Measurements from ENCODE around the gene AKAP8.
A peak's percentile ranks its signal among the peaks of the same experiment; 100 is the strongest.
"Not testable (repeated sequence)": the region's sequence is repeated elsewhere in the genome, so short reads cannot be mapped to it uniquely, and the experiment has no call there.

AKAP8 gene

DNA sequence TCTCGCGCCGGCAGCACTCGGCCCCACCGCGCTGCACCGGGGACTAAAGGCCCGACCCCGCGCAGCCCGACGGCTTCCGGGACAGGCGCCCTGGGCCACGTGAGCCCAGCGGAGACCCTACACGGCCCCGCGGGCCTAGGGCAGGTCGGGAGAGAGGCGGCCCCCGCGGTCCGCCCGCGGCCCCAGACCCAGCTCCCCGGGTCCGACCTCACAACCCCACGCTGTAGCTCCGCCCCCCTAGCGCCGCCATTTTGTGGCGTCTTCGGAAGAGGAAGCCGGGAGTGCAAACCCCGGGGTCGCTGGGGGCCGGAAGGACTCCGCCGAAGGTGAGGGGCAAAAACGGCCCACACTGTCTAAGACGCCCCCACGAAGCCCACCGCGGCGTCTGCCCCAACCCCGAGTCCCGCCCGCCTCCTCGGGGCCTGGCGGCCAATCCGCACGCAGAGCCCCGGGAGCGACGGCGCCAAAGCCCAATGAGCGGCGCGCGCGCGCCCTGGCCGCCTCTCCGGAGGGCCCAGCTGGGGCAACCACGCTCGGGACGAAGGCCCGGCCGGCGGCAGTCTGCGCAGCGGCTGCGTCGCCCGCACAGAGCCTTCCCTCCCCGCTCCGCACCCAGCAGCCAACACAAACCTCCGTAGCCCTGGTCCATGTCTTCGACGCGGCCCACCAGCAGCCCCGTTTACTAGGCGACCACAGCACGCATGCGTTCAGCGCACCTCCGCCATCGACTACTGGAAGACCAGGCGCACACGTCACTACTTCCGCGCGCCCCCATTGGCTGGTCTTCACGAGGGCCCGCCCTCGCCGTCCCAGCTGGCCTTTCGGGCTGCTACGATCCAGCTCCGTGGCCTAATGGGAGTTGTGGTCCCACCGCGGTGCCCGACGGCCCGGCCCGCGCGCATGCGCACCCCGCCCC lies at the start of gene AKAP8:
Gene AKAP8, minus strand, starts transcription at position 705 of the 916 bp plus-strand sequence. Its CDS starts 56 bp downstream, at position 649.
- DNase-seq: peak; percentile 99

DNA sequence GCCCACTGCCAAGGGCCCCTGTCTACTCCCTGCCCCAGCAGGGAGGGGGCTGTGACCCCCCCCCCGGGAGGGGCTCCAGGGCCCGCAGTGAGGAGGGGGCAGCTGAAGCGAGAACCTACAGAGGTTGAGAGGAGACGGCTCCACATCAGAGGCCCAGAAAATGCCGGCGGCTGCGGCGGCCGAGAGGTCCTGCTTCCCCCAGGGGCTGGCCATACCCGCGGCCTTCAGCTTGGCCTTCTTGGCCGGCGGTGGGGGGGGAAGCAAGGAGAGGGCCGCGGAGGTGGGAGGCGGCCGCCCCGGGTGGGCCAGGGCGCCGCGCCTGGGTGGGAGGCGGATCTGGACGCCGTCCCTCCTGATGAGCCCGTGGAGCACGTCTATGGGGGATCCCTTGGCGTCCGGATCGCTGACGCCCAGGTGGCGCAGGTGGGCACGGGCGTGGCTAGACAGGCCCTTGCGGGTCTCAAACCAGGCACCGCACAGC lies 48.4 kb upstream of the AKAP8 start:
- no peak for DNase-seq

DNA sequence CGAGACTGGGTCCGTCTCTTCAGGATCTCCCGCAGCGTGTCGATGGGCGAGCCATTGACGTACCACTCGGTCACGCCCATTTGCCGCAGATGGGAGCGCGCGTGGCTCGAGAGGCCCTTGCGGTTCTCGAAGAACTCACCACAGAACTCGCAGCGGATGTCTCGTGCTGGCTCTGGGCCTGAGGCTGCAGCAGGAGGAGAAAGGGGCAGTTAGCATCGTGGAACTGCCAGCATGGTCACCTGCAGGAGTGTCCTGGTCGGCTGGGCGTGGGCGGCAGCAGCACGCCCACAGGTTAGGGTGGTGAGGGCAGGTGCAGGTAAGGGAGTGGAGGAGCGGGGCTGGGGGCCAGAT lies 47.7 kb upstream of the AKAP8 start:
- DNase-seq: no peak

GRCh38 chr19:15426485-15427349 lies 47.1 kb upstream of the AKAP8 start:
- no peak for DNase-seq

DNA sequence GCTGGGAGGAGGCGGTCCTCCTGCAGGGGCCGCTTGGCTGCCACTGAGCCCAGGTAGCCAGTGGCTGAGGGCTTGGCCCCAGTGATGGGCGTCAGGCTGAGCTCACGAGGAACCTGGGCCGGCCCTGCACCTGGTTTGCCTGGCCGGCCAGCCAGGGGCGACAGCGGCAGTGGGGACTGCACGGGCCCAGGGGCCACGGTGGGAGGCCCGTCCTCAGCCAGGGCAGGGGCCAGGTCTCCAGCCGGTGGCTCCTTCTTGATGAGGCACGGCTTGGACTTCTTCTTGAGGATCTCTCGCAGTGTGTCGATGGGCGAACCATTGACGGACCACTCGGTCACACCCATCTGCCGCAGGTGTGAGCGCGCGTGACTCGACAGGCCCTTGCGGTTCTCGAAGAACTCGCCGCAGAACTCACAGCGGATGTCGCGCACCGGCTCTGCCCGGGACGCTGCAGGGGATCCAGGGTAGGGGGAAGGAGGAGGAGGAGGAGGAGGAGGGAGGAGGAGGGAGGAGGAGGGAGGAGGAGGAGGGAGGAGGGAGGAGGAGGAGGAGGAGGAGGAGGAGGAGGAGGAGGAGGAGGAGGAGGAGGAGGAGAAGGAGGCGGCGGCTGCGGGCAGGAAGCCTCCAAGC lies 45.8 kb upstream of the AKAP8 start:
- no peak for DNase-seq

- no peak for DNase-seq
These were observed 45.2 kb upstream of the AKAP8 start for GRCh38 chr19:15424692-15425272.

GRCh38 chr19:15424121-15424520 lies 44.5 kb upstream of the AKAP8 start:
- DNase-seq: no peak

DNA sequence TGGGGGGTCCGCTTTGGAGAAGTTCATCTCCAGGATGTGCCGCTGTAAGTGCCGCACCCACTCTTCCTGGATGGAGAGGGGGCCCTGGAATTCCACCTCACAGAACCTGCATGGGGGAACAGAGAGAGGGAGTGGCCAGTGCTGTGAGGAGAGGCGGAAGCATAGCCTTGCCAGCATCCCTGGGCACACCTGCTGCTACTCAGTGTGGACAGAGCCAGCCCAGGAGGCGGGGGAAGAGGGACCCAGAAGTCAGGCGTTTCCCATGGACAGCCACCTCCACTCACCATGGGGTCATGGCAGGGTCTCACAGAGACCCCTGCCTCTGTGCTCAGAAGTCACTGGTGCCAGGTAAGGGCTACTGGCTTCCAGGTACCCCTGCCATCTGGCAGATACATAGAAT lies 43.5 kb upstream of the AKAP8 start:
- DNase-seq: no peak

DNA sequence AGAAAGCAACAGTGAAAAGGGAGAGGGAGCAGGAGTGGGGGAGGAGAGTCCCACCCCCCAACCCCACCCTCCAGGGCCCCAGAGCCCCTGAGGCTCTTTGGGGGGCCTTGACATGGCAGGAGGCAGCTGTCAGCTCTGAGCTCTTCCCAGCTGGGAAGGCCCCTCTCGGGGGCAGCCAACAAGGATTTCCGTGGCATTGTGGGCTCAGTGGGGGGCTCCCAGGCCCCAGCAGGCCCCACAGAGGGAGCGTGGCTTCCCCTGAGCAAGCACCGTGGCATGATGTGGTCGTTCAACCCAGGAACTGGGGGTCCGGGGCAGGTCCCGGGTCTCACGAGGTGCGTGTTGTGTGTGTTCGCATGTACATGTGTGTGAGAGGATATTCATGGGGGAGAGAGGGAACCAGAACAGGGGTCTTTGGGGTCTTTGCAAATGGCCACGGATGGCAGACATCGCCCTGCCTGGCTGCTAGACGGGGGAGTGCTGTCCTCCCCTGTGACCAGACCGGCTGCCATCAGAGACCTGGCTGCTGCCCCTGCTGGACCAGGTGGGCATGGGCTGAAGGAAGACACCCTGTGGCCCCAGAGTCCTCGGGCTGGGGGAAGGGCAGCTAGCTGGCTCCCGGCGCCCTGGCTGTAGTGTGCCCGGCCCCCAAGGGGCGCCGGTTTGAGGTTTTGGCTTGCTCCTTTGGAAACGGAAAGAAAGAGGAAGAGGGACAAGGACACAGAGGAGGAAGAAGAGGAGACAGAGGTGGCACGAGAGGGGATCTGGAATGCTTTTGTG lies 42.9 kb upstream of the AKAP8 start:
- peak; percentile 21 for DNase-seq

GRCh38 chr19:15421721-15422260 lies 42.2 kb upstream of the AKAP8 start:
- DNase-seq: no peak

DNA sequence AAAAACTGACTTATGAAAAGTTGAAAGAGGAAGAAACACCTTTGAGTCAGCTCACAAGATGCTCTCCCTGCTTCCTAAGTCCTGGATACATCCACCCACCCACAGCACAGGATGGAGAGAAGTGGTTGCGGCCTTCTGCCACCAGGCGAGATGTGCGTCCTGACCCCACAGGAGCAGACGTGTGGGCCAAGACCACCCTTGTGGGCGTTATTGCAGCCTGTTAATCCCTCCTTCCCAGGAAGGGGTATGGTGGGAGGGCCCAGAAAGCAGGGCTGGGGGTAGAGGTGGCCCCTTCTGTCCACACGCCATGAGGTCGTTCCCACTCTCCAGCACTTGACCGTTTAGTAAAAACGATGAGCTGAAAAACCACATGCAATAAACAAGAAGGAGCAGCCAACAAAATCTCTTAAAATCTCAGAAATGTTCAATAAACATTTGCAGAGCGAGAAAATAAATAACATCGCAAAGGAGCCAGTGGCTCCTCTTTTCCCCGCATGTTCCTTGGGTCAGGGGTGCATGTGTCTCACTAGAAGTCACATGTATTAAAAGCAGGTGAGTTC lies 41.6 kb upstream of the AKAP8 start:
- DNase-seq: no peak

DNA sequence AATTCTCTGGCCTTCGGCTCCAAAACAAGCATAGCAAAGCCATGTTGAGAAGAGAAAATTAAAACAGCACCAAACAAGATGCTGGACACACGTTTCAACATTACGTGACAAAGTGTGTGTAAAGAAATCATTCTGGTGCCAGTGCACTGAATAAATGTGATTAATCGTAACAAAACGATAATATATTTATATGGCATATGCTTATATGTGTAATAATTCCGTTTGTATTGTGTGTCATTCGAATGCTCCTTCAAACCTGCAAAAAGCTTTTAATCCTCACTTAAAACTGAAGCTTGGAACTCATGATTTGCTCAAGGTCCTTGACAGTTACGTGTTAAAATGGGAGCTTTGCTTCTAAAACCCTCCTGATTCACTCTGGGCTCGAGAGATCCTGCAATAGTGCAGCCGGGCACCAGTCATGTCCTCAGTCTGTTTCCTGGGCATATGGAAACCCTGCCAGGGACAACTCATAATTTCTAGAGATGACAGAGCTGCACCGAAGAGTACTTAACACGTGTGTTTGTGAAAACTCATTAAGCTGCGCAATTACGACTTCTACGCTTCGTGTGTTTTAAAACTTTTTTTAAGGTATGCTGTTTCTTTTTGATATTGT lies 39.9 kb upstream of the AKAP8 start:
- DNase-seq: no peak

DNA sequence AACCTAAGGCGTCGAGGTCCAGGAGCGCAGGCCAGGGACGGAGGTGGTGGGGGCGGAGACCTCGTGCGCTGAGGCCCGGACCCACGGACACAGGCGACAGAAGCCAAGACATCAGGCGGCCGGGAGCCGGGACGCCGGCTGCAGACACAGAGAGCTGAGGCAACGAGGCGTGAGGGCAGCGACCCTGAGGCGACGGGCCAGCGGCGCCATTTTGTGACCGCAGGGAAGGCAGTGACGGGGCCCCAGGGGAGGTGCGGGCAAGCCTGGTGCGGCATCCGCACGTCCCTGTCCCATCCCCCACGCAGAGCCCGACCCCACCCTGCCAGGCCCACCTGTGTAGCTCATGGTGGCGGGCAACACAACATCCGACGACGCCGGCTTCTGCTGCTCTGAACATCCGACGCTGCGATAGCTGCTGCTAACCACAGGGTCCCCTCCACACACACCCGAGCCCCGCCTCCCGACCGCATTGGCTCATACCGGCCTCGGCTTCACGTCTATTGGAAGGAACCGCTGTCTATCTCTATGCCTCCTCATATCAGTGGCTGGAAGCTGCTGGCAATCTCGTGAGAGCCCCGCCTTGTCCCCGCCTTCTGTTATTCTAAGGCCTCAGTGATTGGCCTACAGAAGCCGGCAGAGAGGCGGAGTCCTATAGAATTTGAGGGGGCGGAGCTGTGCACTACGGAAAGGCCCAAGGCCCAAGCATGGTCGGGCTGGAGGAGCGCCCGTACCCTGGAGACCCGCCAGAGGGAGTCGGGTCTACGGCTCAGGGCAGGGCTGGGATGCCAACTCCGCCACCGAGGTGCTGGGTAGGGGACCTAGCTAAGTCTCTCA lies 39.2 kb upstream of the AKAP8 start, which contains the start of gene AKAP8L:
Gene AKAP8L, minus strand, starts transcription at position 410 of the 834 bp plus-strand sequence. Its CDS starts 65 bp downstream, at position 345.
- DNase-seq: peak; percentile 100

GRCh38 chr19:15418231-15418578 lies 38.6 kb upstream of the AKAP8 start:
- no peak for DNase-seq

DNA sequence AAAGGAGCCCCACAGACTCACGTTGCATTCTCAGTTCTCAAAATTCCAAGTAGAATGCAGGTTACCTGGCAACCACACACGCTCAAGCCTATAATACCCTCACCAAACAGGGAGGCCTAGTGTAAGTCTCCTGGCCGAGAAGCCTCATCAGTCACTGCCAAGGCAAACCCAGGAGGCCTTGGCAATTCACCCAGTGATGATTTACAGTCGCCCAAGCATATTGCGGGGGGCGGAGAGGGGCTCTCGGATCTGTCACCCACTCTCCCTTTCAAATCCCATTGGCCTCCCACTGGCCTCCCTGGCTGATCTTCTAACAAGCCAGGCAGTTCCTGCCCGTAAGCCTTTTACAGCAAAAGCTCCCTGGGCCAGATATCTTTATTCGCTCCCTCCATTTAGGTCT lies 38.1 kb upstream of the AKAP8 start:
- no peak for DNase-seq

GRCh38 chr19:15412832-15413231 lies 33.2 kb upstream of the AKAP8 start:
- DNase-seq: no peak

GRCh38 chr19:15411351-15411750 lies 31.8 kb upstream of the AKAP8 start:
- DNase-seq: not testable (repeated sequence)

GRCh38 chr19:15404780-15405211 lies 25.2 kb upstream of the AKAP8 start:
- DNase-seq: no peak

GRCh38 chr19:15404097-15404779 lies 24.7 kb upstream of the AKAP8 start:
- DNase-seq: no peak
